ENCODE results near the gene TTC21A.

DNA sequence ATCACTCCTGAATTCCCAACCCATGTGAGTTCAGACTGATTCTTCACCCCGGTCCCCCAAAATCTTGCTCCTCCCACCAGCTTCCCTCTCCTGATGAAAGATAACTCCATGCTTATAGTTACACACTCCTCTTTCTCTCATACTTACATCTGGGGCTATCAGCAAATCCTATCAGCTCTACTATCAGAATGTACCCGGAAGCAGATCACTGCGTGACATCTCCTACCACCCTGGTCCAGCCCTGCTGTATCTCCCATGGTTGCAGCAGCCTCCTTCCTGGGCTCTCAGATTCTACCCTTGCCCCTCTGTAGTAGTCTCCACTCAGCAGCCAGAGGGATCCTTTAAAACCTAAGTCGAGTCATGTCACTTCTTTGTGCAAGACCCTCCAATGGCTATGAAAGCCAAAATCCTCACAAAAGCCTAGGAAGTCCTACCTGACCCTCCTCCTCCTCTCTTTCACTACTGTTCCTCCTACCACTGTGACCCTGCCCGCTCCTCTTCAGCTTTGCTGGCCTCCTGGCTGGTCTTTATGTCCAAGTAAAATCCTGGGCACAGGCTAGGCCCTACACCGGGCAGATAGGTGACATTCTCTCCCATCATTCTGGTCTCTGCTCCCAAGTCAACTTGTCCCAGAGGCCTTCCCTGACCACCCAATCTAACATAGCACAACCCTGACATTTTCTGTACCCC, 68.7 kb downstream of the TTC21A start:
- TF ChIP-seq, protein P1, sequence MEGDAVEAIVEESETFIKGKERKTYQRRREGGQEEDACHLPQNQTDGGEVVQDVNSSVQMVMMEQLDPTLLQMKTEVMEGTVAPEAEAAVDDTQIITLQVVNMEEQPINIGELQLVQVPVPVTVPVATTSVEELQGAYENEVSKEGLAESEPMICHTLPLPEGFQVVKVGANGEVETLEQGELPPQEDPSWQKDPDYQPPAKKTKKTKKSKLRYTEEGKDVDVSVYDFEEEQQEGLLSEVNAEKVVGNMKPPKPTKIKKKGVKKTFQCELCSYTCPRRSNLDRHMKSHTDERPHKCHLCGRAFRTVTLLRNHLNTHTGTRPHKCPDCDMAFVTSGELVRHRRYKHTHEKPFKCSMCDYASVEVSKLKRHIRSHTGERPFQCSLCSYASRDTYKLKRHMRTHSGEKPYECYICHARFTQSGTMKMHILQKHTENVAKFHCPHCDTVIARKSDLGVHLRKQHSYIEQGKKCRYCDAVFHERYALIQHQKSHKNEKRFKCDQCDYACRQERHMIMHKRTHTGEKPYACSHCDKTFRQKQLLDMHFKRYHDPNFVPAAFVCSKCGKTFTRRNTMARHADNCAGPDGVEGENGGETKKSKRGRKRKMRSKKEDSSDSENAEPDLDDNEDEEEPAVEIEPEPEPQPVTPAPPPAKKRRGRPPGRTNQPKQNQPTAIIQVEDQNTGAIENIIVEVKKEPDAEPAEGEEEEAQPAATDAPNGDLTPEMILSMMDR (IDR thresholded peaks at IDR 0.05; ENCODE audit: low read length) = no peak
- TF ChIP-seq EZH2 (optimal IDR thresholded peaks at IDR 0.05; ENCODE audit: low read depth, low read length) (no peak), EZH2phosphoT487 (IDR thresholded peaks at IDR 0.05; ENCODE audit: low read length) (no peak)
